HepG2 (cell line): Measurements from ENCODE around the gene RANBP3.

Experiments
- CC2D1A ChIP-seq: sonication (generic); formaldehyde crosslinking; IDR thresholded peaks from 2 replicates; pipeline ENCODE4 v1.8.1; 2023; ENCODE audit warnings: mild to moderate bottlenecking, missing genetic modification reagents
- MAX ChIP-seq: IDR thresholded peaks from 2 replicates; pipeline ENCODE4 v1.6.1; 2012; ENCODE audit warnings: inconsistent platforms
- TCF7 ChIP-seq: sonication (generic); IDR thresholded peaks from 2 replicates; pipeline ENCODE4 v1.6.1; 2016; ENCODE audit warnings: antibody characterized with exemption, low read depth

- TF ChIP-seq TCF7 (no peak), MAX (peak; percentile 71; the same call in 1 of the 2 replicates), CC2D1A (CRISPR knock-in tag) (no peak)
Measured at GRCh38 chr19:5904352-5905113, 73.4 kb downstream of the RANBP3 start, which contains the start of gene VMAC.
